Karpas-422 (cell line): Measurements from ENCODE around the gene AGBL4. TPM values are rescaled to one million over a fixed set of nuclear protein-coding genes. Genes with fewer than 3 reads are reported as not detected.

Experiments used
- DNase-seq: peaks from one replicate; pipeline ENCODE4 v3.0.0-alpha.2; 2015
- H2AFZ ChIP-seq: fragments of 200-600 bp; sonication (generic); 2 replicates; pipeline ENCODE4 v1.6.1; 2014; ENCODE audit warnings: antibody characterized with exemption, low read length, mixed read lengths
- H3K27ac ChIP-seq: fragments of 200-600 bp; sonication (generic); 2 replicates; pipeline ENCODE4 v1.5.1; 2014; ENCODE audit warnings: mild to moderate bottlenecking, low read length, moderate library complexity
- H3K27me3 ChIP-seq: fragments of 200-600 bp; sonication (generic); 2 replicates; pipeline ENCODE4 v1.6.1; 2014; ENCODE audit warnings: low read length, mixed read lengths
- H3K36me3 ChIP-seq: fragments of 200-600 bp; sonication (generic); 2 replicates; pipeline ENCODE4 v1.6.1; 2014; ENCODE audit warnings: low read length, mixed read lengths; ENCODE audit not compliant: insufficient read depth
- H3K4me1 ChIP-seq: fragments of 200-600 bp; sonication (generic); 2 replicates; pipeline ENCODE4 v1.6.1; 2014; ENCODE audit warnings: mild to moderate bottlenecking, low read length, mixed read lengths
- H3K4me2 ChIP-seq: fragments of 200-600 bp; sonication (generic); 2 replicates; pipeline ENCODE4 v1.6.1; 2014; ENCODE audit warnings: low read length, low read depth, mild to moderate bottlenecking; ENCODE audit not compliant: poor library complexity, severe bottlenecking
- H3K4me3 ChIP-seq: fragments of 200-600 bp; sonication (generic); 2 replicates; pipeline ENCODE4 v1.5.1; 2014; ENCODE audit warnings: mild to moderate bottlenecking, antibody characterized with exemption, low read length, mixed read lengths
- H3K79me2 ChIP-seq: fragments of 200-600 bp; sonication (generic); 2 replicates; pipeline ENCODE4 v1.6.1; 2014; ENCODE audit warnings: mild to moderate bottlenecking, low read length, mixed read lengths
- H3K9ac ChIP-seq: fragments of 200-600 bp; sonication (generic); 2 replicates; pipeline ENCODE4 v1.6.0; 2014; ENCODE audit warnings: low read length
- H3K9me2 ChIP-seq: fragments of 200-600 bp; sonication (generic), shearing (Covaris generic); replicated peaks from 2 replicates; pipeline ENCODE4 v1.6.0; 2014; ENCODE audit warnings: mild to moderate bottlenecking, low read length, moderate library complexity; ENCODE audit not compliant: insufficient read depth
- H3K9me3 ChIP-seq: fragments of 300-700, 200-600 bp; sonication (generic); 2 replicates; pipeline ENCODE4 v1.6.1; 2014; ENCODE audit warnings: low read length, mixed read lengths
- H4K20me1 ChIP-seq: fragments of 200-600 bp; sonication (generic); 2 replicates; pipeline ENCODE4 v1.6.1; 2014; ENCODE audit warnings: mild to moderate bottlenecking, antibody characterized with exemption, low read length, low read depth; ENCODE audit not compliant: insufficient read depth
- total RNA-seq: library from RNA; depleted of rRNA; stranded (reverse); fragments of >200 nt; shearing (Covaris generic); gene quantifications from 2 replicates; pipeline ENCODE4 v1.2.3, GENCODE V29; 2014; ENCODE audit warnings: low replicate concordance

The AGBL4 gene
- total RNA-seq, 1 experiment from 2014 or later, result not detected

GRCh38 chr1:48898894-48899293, 1124.9 kb downstream of the AGBL4 start:
- no peak overlapping the region for H2AFZ ChIP-seq
- DNase-seq, result no peak
- H3K27ac ChIP-seq, result no peak overlapping the region
- no peaks in the 10 kb centered on the region for H3K9me3 ChIP-seq
- no peak overlapping the region for H3K9ac ChIP-seq
- no peaks in the 10 kb centered on the region for H3K79me2 ChIP-seq
- H3K4me1 ChIP-seq, result no peaks in the 10 kb centered on the region
- no peaks in the 10 kb centered on the region for H3K36me3 ChIP-seq
- H3K4me2 ChIP-seq, result no peak overlapping the region
- no peaks in the 10 kb centered on the region for H3K9me2 ChIP-seq
- H3K27me3 ChIP-seq, result no peaks in the 10 kb centered on the region
- H3K4me3 ChIP-seq, result no peak overlapping the region
- H4K20me1 ChIP-seq, result no peaks in the 10 kb centered on the region

GRCh38 chr1:48889615-48890014, 1134.1 kb downstream of the AGBL4 start:
- Histone ChIP-seq H2AFZ (no peak overlapping the region), H3K9me2 (no peaks in the 10 kb centered on the region), H3K9ac (no peak overlapping the region), H3K9me3 (no peaks in the 10 kb centered on the region), H4K20me1 (no peaks in the 10 kb centered on the region), H3K36me3 (no peaks in the 10 kb centered on the region), H3K4me2 (no peak overlapping the region), H3K27ac (no peak overlapping the region), H3K79me2 (no peaks in the 10 kb centered on the region), H3K27me3 (no peaks in the 10 kb centered on the region), H3K4me3 (no peak overlapping the region), H3K4me1 (no peaks in the 10 kb centered on the region)
- no peak for DNase-seq

- Histone ChIP-seq H3K79me2 (no peaks in the 10 kb centered on the region), H4K20me1 (no peaks in the 10 kb centered on the region), H2AFZ (no peak overlapping the region), H3K4me3 (no peak overlapping the region), H3K9ac (no peak overlapping the region), H3K9me2 (no peaks in the 10 kb centered on the region), H3K9me3 (no peaks in the 10 kb centered on the region), H3K4me2 (no peak overlapping the region), H3K36me3 (no peaks in the 10 kb centered on the region), H3K27ac (no peak overlapping the region), H3K27me3 (no peaks in the 10 kb centered on the region), H3K4me1 (no peaks in the 10 kb centered on the region)
- no peak for DNase-seq
These were observed 1134.7 kb downstream of the AGBL4 start for GRCh38 chr1:48889082-48889481.

- DNase-seq, result no peak
- H3K27ac ChIP-seq, result no peak overlapping the region
- H3K9me2 ChIP-seq, result no peaks in the 10 kb centered on the region
- H3K9ac ChIP-seq, result no peak overlapping the region
- no peaks in the 10 kb centered on the region for H3K36me3 ChIP-seq
- no peaks in the 10 kb centered on the region for H3K9me3 ChIP-seq
- H3K79me2 ChIP-seq, result no peaks in the 10 kb centered on the region
- no peaks in the 10 kb centered on the region for H3K4me1 ChIP-seq
- H4K20me1 ChIP-seq, result no peaks in the 10 kb centered on the region
- no peak overlapping the region for H2AFZ ChIP-seq
- no peak overlapping the region for H3K4me2 ChIP-seq
- no peak overlapping the region for H3K4me3 ChIP-seq
- no peaks in the 10 kb centered on the region for H3K27me3 ChIP-seq
These were observed 1136.0 kb downstream of the AGBL4 start for GRCh38 chr1:48887796-48888195.

- H3K79me2 ChIP-seq, result no peaks in the 10 kb centered on the region
- H4K20me1 ChIP-seq, result no peaks in the 10 kb centered on the region
- H3K36me3 ChIP-seq, result no peaks in the 10 kb centered on the region
- no peaks in the 10 kb centered on the region for H3K4me1 ChIP-seq
- DNase-seq, result no peak
- H3K9me3 ChIP-seq, result no peaks in the 10 kb centered on the region
- H3K27ac ChIP-seq, result no peak overlapping the region
- H2AFZ ChIP-seq, result no peak overlapping the region
- no peak overlapping the region for H3K9ac ChIP-seq
- no peak overlapping the region for H3K4me3 ChIP-seq
- no peaks in the 10 kb centered on the region for H3K27me3 ChIP-seq
- H3K4me2 ChIP-seq, result no peak overlapping the region
- H3K9me2 ChIP-seq, result no peaks in the 10 kb centered on the region
These were observed 1141.7 kb downstream of the AGBL4 start for GRCh38 chr1:48882020-48882419.

GRCh38 chr1:48878191-48878940, 1145.4 kb downstream of the AGBL4 start:
- DNase-seq, result no peak
- H4K20me1 ChIP-seq, result no peaks in the 10 kb centered on the region
- H3K4me1 ChIP-seq, result no peaks in the 10 kb centered on the region
- no peak overlapping the region for H2AFZ ChIP-seq
- no peaks in the 10 kb centered on the region for H3K36me3 ChIP-seq
- H3K4me3 ChIP-seq, result no peak overlapping the region
- H3K4me2 ChIP-seq, result no peak overlapping the region
- H3K27me3 ChIP-seq, result no peaks in the 10 kb centered on the region
- H3K27ac ChIP-seq, result no peak overlapping the region
- no peaks in the 10 kb centered on the region for H3K79me2 ChIP-seq
- no peak overlapping the region for H3K9ac ChIP-seq
- no peaks in the 10 kb centered on the region for H3K9me3 ChIP-seq
- H3K9me2 ChIP-seq, result no peaks in the 10 kb centered on the region

- Histone ChIP-seq H3K79me2 (no peaks in the 10 kb centered on the region), H4K20me1 (no peaks in the 10 kb centered on the region), H2AFZ (no peak overlapping the region), H3K27me3 (no peaks in the 10 kb centered on the region), H3K4me2 (no peak overlapping the region), H3K9me2 (no peaks in the 10 kb centered on the region), H3K4me3 (no peak overlapping the region), H3K36me3 (no peaks in the 10 kb centered on the region), H3K4me1 (no peaks in the 10 kb centered on the region), H3K27ac (no peak overlapping the region), H3K9ac (no peak overlapping the region), H3K9me3 (no peaks in the 10 kb centered on the region)
- DNase-seq, result no peak
These were observed 1147.4 kb downstream of the AGBL4 start for GRCh38 chr1:48876330-48876785.

- Histone ChIP-seq H3K27me3 (no peaks in the 10 kb centered on the region), H3K4me3 (no peak overlapping the region), H3K36me3 (no peaks in the 10 kb centered on the region), H3K4me1 (no peaks in the 10 kb centered on the region), H3K79me2 (no peaks in the 10 kb centered on the region), H3K4me2 (no peak overlapping the region), H4K20me1 (no peaks in the 10 kb centered on the region), H2AFZ (no peak overlapping the region), H3K9me2 (no peaks in the 10 kb centered on the region), H3K9ac (no peak overlapping the region), H3K27ac (no peak overlapping the region), H3K9me3 (no peaks in the 10 kb centered on the region)
- no peak for DNase-seq
These were observed 1148.0 kb downstream of the AGBL4 start for GRCh38 chr1:48875552-48876329.
